ENCODE data around the gene SEMA4A.
A peak's percentile ranks its signal among the peaks of the same experiment; 100 is the strongest.
"Not testable (repeated sequence)": the region's sequence is repeated elsewhere in the genome, so short reads cannot be mapped to it uniquely, and the experiment has no call there.

SEMA4A gene

GRCh38 chr1:156119503-156120209, 33.7 kb upstream of the SEMA4A start:
- DNase-seq: peak; percentile 83

GRCh38 chr1:156120318-156120717, 33.1 kb upstream of the SEMA4A start:
- DNase-seq: no peak

- not testable (repeated sequence) for DNase-seq
These were observed 32.4 kb upstream of the SEMA4A start for GRCh38 chr1:156121005-156121404.

DNA sequence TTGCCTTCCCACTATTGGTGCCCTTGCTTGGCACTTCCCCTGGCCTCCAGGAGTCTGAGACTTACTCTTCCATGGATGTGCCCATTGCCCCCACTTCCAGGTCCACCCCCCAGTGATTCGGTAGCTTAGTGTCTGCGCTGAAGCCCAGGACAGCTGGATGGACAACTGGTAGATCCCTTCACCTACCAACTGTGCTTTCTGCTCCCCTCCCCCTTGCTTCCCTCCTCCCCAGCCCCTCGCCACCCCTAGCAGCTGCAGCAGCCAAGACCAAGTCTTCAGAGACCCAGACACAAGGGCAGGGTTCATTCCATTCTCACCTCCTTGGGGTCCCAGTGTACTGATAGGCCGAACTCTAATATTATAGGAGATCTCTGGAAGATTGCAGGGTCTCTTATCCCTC, 31.9 kb upstream of the SEMA4A start:
- DNase-seq: no peak

- no peak for DNase-seq
These were observed 31.3 kb upstream of the SEMA4A start for GRCh38 chr1:156122086-156122485.

DNA sequence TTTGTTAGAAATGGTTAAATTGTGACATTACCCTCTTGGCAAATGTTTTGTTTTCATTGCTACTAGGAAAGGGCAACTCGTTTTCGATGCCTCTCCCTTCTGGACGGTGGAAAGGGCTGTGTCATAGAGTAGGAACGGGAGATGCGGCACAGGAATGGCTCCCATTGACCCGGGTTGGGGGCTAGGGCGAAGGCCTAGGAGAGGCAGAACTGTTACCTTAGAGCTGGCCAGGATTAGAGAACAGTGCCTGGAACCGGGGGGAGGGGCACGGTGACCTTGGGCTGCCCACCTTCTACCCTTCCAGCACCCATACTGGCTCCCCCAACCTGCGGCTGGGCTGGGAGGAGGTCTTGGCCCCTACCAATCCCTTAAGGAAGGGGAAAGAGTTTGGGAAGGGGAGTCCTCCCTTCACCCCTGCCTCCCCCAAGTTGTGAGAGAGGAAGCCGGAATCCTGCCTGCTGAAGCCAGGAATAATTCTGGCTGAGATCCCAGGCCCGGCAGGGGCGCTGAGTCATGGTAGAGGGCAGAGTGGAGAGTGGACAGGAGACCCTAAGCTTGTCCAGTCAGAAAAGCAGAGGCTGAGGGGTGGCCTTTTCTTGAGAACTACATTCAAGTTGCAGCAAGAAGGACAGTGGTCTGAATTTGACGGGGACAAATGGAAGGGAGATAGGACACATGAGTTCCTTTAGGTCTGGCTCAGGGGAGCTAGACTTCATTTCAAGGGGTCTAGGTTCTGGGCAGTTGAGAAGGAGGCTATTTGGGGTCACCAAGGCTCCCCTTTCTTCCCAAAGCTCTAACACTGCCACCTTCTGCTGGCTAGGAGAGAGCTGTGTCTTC, 30.6 kb upstream of the SEMA4A start:
- peak; percentile 94 for DNase-seq

DNA sequence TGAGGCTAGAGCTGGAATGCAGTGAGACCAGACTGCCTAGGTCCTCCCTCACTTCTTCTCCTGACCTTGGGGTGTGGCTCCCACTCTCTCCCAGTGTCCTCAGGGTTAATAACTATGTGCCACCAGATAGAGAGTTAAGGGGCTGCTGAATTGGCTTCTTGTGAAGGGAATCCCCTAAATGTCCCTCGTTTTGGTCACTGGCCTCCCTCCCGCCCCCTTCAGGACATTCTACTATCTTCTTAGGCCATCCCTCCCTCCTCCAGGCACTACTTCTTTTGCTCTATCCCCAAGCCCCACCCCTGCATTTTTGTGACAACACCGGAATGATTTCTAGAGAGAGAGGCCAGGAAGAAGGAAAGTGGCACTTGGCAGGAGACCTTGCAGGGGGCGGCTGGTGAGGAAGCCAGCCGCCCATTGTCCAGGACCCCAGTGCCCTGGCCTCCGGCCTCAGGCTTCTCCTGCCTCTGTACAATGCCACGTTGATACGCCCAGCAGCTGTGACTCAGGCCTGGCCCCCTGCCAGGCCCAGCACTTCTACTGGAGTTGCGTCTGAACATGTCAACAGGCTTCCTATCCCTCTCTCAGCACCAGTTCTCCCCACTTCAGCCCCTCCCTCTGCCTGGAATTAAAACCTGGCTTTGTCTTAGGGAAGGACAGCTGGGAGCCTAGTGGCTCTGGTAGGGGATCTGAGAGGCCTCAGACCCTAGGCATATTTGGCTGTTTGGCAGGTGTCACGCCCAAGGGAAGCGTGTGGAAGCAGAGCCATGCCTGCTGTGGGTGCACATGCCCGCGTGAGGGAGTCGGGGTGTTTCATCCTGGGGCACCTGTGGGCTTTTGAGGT, 29.8 kb upstream of the SEMA4A start:
- peak; percentile 98 for DNase-seq

DNA sequence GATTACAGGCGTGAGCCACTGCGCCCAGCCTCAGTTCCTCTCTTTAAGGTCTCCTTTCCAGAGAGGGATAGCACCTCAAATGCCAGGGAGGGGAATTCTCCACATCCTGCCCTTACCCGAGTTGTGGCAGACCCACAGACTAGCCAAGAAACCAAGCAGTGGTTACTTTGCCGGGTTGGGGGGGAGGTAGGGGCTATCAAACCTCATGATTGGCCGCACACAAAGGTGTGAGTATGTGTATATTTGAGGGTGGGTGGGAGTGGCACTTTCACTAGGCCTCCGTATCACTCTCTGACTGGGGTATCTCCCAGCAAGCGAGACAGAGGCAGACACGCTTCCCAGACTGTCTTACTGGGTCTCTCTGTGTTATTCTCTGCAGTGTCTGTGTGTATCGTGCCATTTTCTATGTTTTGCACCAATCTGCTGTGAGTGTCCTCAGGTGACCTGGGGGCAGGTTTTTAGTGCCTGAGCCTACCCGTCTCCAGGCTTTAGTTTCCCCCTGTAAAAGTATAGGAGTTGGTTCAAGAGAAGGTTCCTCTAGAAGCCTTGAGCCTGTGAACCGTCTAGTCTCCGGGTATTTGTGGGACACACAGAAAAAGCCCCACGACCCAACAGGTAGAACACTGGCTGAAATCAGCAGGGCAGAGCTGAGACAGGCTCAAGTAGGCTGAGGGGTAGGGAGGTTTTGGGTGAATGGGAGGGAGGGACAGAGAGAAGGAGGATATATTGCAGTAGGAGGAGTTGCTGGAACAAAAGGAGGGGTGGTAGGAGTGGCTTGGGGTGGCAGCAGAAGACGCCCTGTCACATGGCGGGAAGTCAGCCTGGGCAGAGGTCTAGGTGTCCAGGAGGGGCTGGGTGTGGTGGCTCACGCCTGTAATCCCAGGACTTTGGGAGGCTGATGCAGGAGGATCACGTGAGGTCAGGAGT, 28.6 kb upstream of the SEMA4A start:
- no peak for DNase-seq

- DNase-seq: not testable (repeated sequence)
These were observed 27.8 kb upstream of the SEMA4A start for GRCh38 chr1:156125544-156125943.

DNA sequence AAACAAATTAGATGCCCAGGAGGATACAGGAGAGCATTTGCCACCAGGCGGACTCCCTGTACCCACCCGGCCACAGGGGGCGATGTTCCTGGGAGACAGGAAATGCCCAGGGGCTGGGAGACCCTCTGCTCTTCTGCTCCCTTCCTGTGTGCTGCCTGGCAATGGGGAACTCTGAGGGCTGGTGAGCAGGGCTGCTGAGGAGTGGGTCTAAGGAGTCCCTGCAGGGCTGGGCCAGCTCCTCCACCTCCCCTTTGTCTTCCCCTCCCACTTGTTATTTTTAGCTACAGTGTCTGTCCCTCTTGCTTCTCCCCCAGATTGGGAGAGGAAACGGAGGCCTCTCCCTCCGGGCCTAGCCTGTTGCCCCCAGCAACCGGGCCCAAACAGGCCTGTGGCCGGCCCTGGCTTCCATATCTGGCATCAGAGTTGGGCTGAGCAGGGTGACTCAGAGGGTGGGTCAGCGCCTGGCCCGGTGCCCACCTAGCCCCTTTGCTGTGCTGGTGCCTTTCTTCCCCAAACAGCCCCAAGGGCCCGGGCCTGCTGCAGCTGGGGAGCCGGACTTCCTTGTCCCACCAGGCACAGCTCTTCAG, 27.2 kb upstream of the SEMA4A start:
- DNase-seq: peak; percentile 98

- DNase-seq: peak; percentile 98
These were observed 26.5 kb upstream of the SEMA4A start for GRCh38 chr1:156126630-156127534.

GRCh38 chr1:156128308-156128653, 25.1 kb upstream of the SEMA4A start:
- DNase-seq: peak; percentile 25

- DNase-seq: peak; percentile 58
These were observed 24.5 kb upstream of the SEMA4A start for GRCh38 chr1:156128654-156129597.

DNA sequence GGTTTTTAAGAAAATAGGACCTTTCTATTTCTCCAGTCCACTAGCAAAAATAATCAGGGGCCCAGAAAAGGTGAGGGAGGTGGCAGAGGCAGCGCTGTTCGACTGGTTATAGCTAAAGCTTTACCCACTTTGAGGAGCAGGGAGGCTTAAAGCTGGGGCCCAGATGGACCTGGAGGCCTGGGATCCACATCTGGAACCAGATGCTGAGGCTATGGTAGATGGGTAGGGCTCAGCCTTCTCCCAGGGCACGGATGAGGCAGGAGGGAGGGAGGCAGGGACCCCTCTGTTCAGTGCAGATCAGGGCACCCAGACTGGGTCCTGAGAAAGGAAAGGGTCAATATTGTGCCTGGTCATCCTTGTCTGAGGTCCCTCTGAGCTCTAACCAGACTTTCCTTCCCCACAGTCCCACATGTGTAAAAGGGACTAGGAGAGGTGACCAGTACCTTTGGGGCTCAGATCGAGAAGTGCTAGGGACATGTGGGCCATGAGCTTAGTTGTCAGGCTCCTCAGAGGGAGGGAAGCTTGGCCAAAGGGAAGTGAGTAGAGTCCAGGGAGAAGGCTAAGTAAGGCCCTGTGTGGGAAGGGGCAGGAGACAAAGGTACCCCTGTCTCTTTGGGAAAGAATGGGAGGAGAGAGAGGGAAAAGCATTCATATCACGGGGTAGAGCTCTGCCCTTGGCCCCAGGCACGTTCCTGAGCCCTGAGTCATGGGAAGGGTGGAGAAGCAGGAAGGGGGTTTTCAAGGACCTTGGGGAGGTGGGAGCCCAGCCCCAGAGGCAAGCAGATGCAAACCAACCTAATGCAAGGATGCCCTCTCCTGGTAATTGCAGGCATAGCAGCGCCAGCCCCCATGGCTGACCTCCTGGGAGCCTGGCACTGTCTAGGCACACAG, 23.5 kb upstream of the SEMA4A start:
- DNase-seq: peak; percentile 99

- no peak for DNase-seq
These were observed 22.8 kb upstream of the SEMA4A start for GRCh38 chr1:156130578-156130942.

- no peak for DNase-seq
These were observed 18.5 kb upstream of the SEMA4A start for GRCh38 chr1:156134716-156135435.

- DNase-seq: no peak
These were observed 17.2 kb upstream of the SEMA4A start for GRCh38 chr1:156135930-156136871.

All from EL (cell line).